Esophagus muscularis mucosa (tissue), 4 donors: ENCODE data around the gene HS6ST3. TPM values are rescaled to one million over a fixed set of nuclear protein-coding genes. Genes with fewer than 3 reads are reported as not detected.
"Not testable (repeated sequence)": the region's sequence is repeated elsewhere in the genome, so short reads cannot be mapped to it uniquely, and the experiment has no call there.

Source experiments
- DNase-seq: peaks from one replicate; pipeline ENCODE4 v3.0.0-alpha.2; 2017; ENCODE audit errors: extremely low spot score
- H3K27ac ChIP-seq, 4 donors: fragments of 200-600 bp; sonication (generic); replicated peaks in 1 of 4; 1 replicate in 3 of 4; 2 replicates in 1 of 4; pipeline ENCODE4 v1.5.1; 2016 to 2019; ENCODE audit warnings: mild to moderate bottlenecking in 1 of 4
- H3K27me3 ChIP-seq, 4 donors: fragments of 200-600 bp; sonication (generic); one replicate each; pipeline versions ENCODE4 v1.5.1 to v1.6.0; 2016 to 2019
- H3K36me3 ChIP-seq, 4 donors: fragments of 200-600 bp; sonication (generic); one replicate each; pipeline ENCODE4 v1.5.1; 2016 to 2019
- H3K4me1 ChIP-seq, 4 donors: fragments of 200-600 bp; sonication (generic); one replicate each; pipeline ENCODE4 v1.5.1; 2016 to 2019
- H3K4me3 ChIP-seq, 4 donors: fragments of 200-600 bp; sonication (generic); 1 replicate in 2 of 4; 2 replicates in 2 of 4; pipeline ENCODE4 v1.5.1; 2016 to 2019; ENCODE audit warnings: mild to moderate bottlenecking in 4 of 4, moderate library complexity in 1 of 4
- H3K9me3 ChIP-seq, 4 donors: fragments of 200-600 bp; sonication (generic); 1 replicate in 3 of 4; 2 replicates in 1 of 4; pipeline ENCODE4 v1.5.1; 2016 to 2019
- CTCF ChIP-seq, 3 experiments: fragments of 200-600 bp in 2 of 3; fragments of 450-650 bp in 1 of 3; sonication (generic) in 2 of 3; IDR thresholded peaks; one replicate each; pipeline ENCODE4 v1.5.1; 2017 to 2019; ENCODE audit warnings: antibody characterized with exemption in 3 of 3, mild to moderate bottlenecking in 2 of 3, moderate library complexity in 1 of 3
- EP300 ChIP-seq: sonication (generic); formaldehyde crosslinking; IDR thresholded peaks from one replicate; pipeline ENCODE4 v1.6.1; 2017; ENCODE audit warnings: antibody characterized with exemption
- POLR2A ChIP-seq: fragments of 450-650 bp; IDR thresholded peaks from one replicate; pipeline ENCODE4 v1.6.1; 2017; ENCODE audit warnings: antibody characterized with exemption, moderate library complexity, mild to moderate bottlenecking, low read depth
- POLR2AphosphoS5 ChIP-seq, 2 donors: sonication (generic); formaldehyde crosslinking; IDR thresholded peaks; one replicate each; pipeline ENCODE4 v1.6.1; 2017; ENCODE audit warnings: antibody characterized with exemption in 2 of 2
- WGBS: methylation state at CpG from one replicate; pipeline ENCODE4 v1.1.5; 2018; 5-methylcytosine and 5-hydroxymethylcytosine counted together
- intact Hi-C: fragments of 100-400 bp; cut with DNase I; formaldehyde crosslinking; loops from one replicate; pipeline ENCODE4 v1.15.1; 2023
- total RNA-seq, 4 donors: library from RNA; depleted of rRNA; stranded (reverse); fragments of >200 nt; gene quantifications; one replicate each; pipeline versions ENCODE4 v1.1.0 to v1.2.1, GENCODE V29; 2016

Gene HS6ST3
- total RNA-seq, 4 donors from 2014 or later = 4.6 to 12.4 (median 7.9) TPM

- Histone ChIP-seq H3K9me3 (no peaks in the 10 kb centered on the region), H3K27ac (no peak overlapping the region), H3K36me3 (no peaks in the 10 kb centered on the region), H3K27me3 (no peaks in the 10 kb centered on the region), H3K4me1 (no peaks in the 10 kb centered on the region), H3K4me3 (no peak overlapping the region)
- intact Hi-C loops = no loop called here
- DNase-seq = no peak
- no peak for TF ChIP-seq POLR2A
- TF ChIP-seq POLR2AphosphoS5 (IDR thresholded peaks at IDR 0.05) = no peak
- no peak for TF ChIP-seq EP300
- TF ChIP-seq CTCF (IDR thresholded peaks at IDR 0.05) = no peak
- 100% methylated on average over 1 of the region's 1 CpG for WGBS
Measured at GRCh38 chr13:96503481-96503880, 413.6 kb downstream of the HS6ST3 start.

- Histone ChIP-seq H3K27me3 (no peaks in the 10 kb centered on the region), H3K4me1 (no peaks in the 10 kb centered on the region), H3K9me3 (no peaks in the 10 kb centered on the region), H3K4me3 (no peak overlapping the region), H3K36me3 (no peaks in the 10 kb centered on the region), H3K27ac (no peak overlapping the region)
- intact Hi-C loops = no loop called here
- no peak for DNase-seq
- TF ChIP-seq EP300 (no peak), CTCF (IDR thresholded peaks at IDR 0.05) (no peak), POLR2AphosphoS5 (IDR thresholded peaks at IDR 0.05) (no peak), POLR2A (no peak)
- WGBS = 80% methylated on average over 2 of the region's 2 CpGs
Measured at GRCh38 chr13:96511587-96511986, 421.7 kb downstream of the HS6ST3 start.

GRCh38 chr13:96519380-96519779, 429.5 kb downstream of the HS6ST3 start:
- 86% methylated on average over 1 of the region's 1 CpG for WGBS
- Histone ChIP-seq H3K27ac (no peak overlapping the region), H3K4me3 (no peak overlapping the region), H3K36me3 (no peaks in the 10 kb centered on the region), H3K27me3 (no peaks in the 10 kb centered on the region), H3K4me1 (no peaks in the 10 kb centered on the region), H3K9me3 (no peaks in the 10 kb centered on the region)
- intact Hi-C loops = no loop called here
- no peak for DNase-seq
- TF ChIP-seq CTCF (IDR thresholded peaks at IDR 0.05) = no peak
- no peak for TF ChIP-seq POLR2A
- TF ChIP-seq EP300 = no peak
- no peak for TF ChIP-seq POLR2AphosphoS5 (IDR thresholded peaks at IDR 0.05)

DNA sequence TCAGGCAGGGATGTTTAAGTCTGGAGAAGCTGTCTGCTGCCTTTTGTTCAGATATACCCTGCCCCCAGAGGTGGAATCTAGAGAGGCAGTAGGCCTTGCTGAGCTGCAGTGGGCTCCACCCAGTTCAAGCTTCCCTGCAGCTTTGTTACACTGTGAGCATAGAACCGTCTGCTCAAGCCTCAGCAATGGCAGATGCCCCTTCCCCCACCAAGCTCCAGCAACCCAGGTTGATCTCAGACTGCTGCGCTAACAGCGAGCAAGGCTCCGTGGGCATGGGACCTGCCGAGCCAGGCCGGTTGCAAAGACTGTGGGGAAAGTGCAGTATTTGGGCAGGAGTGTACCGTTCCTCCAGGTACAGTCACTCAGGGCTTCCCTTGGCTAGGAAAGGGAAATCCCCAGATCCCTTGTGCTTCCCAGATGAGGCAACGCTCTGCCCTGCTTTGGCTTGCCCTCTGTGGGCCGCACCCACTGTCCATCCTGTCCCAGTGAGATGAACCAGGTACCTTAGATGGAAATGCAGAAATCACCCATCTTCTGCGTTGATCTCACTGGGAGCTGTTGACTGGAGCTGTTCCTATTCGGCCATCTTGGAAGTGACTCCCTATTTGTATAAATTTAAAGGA, 434.6 kb downstream of the HS6ST3 start:
- H3K9me3 ChIP-seq, H3K27ac ChIP-seq, intact Hi-C loops, H3K4me1 ChIP-seq, H3K4me3 ChIP-seq, H3K27me3 ChIP-seq, DNase-seq, H3K36me3 ChIP-seq: not testable (repeated sequence)
- 84% methylated on average over 11 of the region's 11 CpGs for WGBS

GRCh38 chr13:96525715-96526114, 435.8 kb downstream of the HS6ST3 start:
- no peak for TF ChIP-seq POLR2A
- H3K36me3 ChIP-seq = no peaks in the 10 kb centered on the region
- whole genome bisulfite sequencing = 83% methylated on average over 2 of the region's 2 CpGs
- no peak overlapping the region for H3K4me3 ChIP-seq
- intact Hi-C loops = no loop called here
- DNase-seq = no peak
- H3K27me3 ChIP-seq = no peaks in the 10 kb centered on the region
- H3K27ac ChIP-seq = no peak overlapping the region
- H3K9me3 ChIP-seq = no peaks in the 10 kb centered on the region
- H3K4me1 ChIP-seq = no peaks in the 10 kb centered on the region

- Histone ChIP-seq H3K27me3 (no peaks in the 10 kb centered on the region), H3K4me1 (no peaks in the 10 kb centered on the region), H3K9me3 (no peaks in the 10 kb centered on the region), H3K4me3 (no peak overlapping the region), H3K36me3 (no peaks in the 10 kb centered on the region), H3K27ac (no peak overlapping the region)
- 64% methylated on average over 3 of the region's 3 CpGs for WGBS
- TF ChIP-seq EP300 (no peak), POLR2AphosphoS5 (IDR thresholded peaks at IDR 0.05) (no peak), CTCF (IDR thresholded peaks at IDR 0.05) (no peak), POLR2A (no peak)
- DNase-seq = no peak
- intact Hi-C loops = no loop called here
Measured at GRCh38 chr13:96527497-96527896, 437.6 kb downstream of the HS6ST3 start.
